ENCODE measurements around the gene DPP4.

DPP4 gene

DNA sequence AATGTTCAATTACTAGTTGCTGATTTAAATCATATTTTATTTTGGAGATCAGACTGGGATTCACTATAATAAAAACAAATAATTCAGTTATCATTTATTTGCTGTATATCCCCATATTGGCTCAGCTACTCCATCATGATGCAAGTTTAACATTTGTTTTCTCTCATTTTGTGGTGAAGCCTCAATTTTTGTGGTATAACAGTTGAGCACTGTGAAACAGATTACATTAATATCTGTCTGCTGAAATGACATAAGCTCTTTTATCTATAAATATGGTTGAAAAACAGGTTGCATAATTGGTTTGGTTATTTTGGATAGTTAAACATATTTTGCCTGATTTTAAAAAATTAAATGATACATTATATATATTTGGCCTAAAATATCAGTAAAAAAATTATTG is 67.7 kb downstream of the DPP4 start:
- no peak overlapping the region for H2BK5ac ChIP-seq (ENCODE audit: low read length)
- H4K8ac ChIP-seq (ENCODE audit: low read depth, low read length), result no peak overlapping the region
- H3K4me2 ChIP-seq (ENCODE audit: insufficient read depth, low read length, poor library complexity, severe bottlenecking), result no peak overlapping the region
- peaks cover 12 to 15% of the 10 kb centered on the region in 2 donors for H3K4me1 ChIP-seq (ENCODE audit: control insufficient read depth in 2 of 2, insufficient read depth in 1 of 2, low read depth in 1 of 2, low read length in 2 of 2)
- H3K9me3 ChIP-seq (replicated peaks in 1 of 2; ENCODE audit: control insufficient read depth in 2 of 2, insufficient read depth in 1 of 2, low read depth in 1 of 2, low read length in 2 of 2), result no peaks in the 10 kb centered on the region
- H3K9ac ChIP-seq (ENCODE audit: low read depth, low read length, poor library complexity), result no peak overlapping the region
- no peak overlapping the region for H3K4ac ChIP-seq (ENCODE audit: low read length)
- H3K18ac ChIP-seq (ENCODE audit: low read length), result no peak overlapping the region
- no peak for DNase-seq (ENCODE audit: low spot score)
- H3K23ac ChIP-seq (ENCODE audit: low read depth, low read length, poor library complexity), result no peak overlapping the region
- H3K79me1 ChIP-seq (ENCODE audit: low read depth, low read length), result no peaks in the 10 kb centered on the region
- H3K27me3 ChIP-seq (ENCODE audit: control insufficient read depth in 3 of 3, insufficient read depth in 3 of 3, low read depth in 1 of 3, low read length in 3 of 3), result no peaks in the 10 kb centered on the region
- H2BK120ac ChIP-seq (ENCODE audit: low read depth, low read length), result no peak overlapping the region
- no peak overlapping the region for H3K4me3 ChIP-seq (ENCODE audit: low read length in 2 of 2)
- no peak overlapping the region for H2AFZ ChIP-seq (ENCODE audit: low read length)
- H3K36me3 ChIP-seq (replicated peaks in 1 of 2; ENCODE audit: control insufficient read depth in 2 of 2, insufficient read depth in 2 of 2, low read length in 2 of 2), result no peaks in the 10 kb centered on the region
- H2AK5ac ChIP-seq (ENCODE audit: low read depth, low read length), result no peak overlapping the region
- no peak overlapping the region for H2BK12ac ChIP-seq (ENCODE audit: low read length)
- no peak overlapping the region for H3K27ac ChIP-seq (replicated peaks; ENCODE audit: low read length)
- H3K14ac ChIP-seq (ENCODE audit: low read length), result no peak overlapping the region
- no peak overlapping the region for H2BK15ac ChIP-seq (ENCODE audit: low read length)
- H4K91ac ChIP-seq (ENCODE audit: low read depth, low read length, poor library complexity), result no peak overlapping the region

DNA sequence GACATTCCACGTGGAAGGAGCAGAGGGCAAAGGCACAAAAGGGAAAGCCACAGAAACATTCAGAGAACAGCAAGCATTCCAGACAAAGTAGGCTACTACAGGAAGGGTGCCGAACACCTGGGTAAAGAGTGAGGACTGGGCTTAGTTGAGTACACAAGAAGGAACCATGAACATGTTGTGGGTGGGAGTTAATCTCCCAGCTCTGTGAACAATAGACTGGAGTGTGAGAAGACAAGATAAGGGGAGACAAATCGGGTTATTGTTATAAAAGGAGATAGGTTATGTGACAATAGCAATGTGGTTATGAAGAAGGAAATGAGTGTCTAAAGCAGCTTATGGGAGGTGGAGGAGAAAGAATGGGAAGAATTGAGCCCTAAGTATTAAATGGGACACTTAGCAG is 70.0 kb downstream of the DPP4 start:
- Histone ChIP-seq H3K18ac (ENCODE audit: low read length) (no peak overlapping the region), H4K91ac (ENCODE audit: low read depth, low read length, poor library complexity) (no peak overlapping the region), H3K4ac (ENCODE audit: low read length) (no peak overlapping the region), H3K9ac (ENCODE audit: low read depth, low read length, poor library complexity) (no peak overlapping the region), H2BK15ac (ENCODE audit: low read length) (no peak overlapping the region), H2AK5ac (ENCODE audit: low read depth, low read length) (no peak overlapping the region), H3K9me3 (replicated peaks in 1 of 2; ENCODE audit: control insufficient read depth in 2 of 2, insufficient read depth in 1 of 2, low read depth in 1 of 2, low read length in 2 of 2) (no peaks in the 10 kb centered on the region), H3K27me3 (ENCODE audit: control insufficient read depth in 3 of 3, insufficient read depth in 3 of 3, low read depth in 1 of 3, low read length in 3 of 3) (no peaks in the 10 kb centered on the region), H2BK12ac (ENCODE audit: low read length) (no peak overlapping the region), H2AFZ (ENCODE audit: low read length) (no peak overlapping the region), H3K4me3 (ENCODE audit: low read length in 2 of 2) (no peak overlapping the region), H3K36me3 (replicated peaks in 1 of 2; ENCODE audit: control insufficient read depth in 2 of 2, insufficient read depth in 2 of 2, low read length in 2 of 2) (no peaks in the 10 kb centered on the region), H3K23ac (ENCODE audit: low read depth, low read length, poor library complexity) (no peak overlapping the region), H2BK5ac (ENCODE audit: low read length) (no peak overlapping the region), H4K8ac (ENCODE audit: low read depth, low read length) (no peak overlapping the region), H3K79me1 (ENCODE audit: low read depth, low read length) (no peaks in the 10 kb centered on the region), H2BK120ac (ENCODE audit: low read depth, low read length) (no peak overlapping the region), H3K27ac (replicated peaks; ENCODE audit: low read length) (no peak overlapping the region), H3K4me1 (ENCODE audit: control insufficient read depth in 2 of 2, insufficient read depth in 1 of 2, low read depth in 1 of 2, low read length in 2 of 2) (peaks cover 12 to 15% of the 10 kb centered on the region in 2 donors), H3K4me2 (ENCODE audit: insufficient read depth, low read length, poor library complexity, severe bottlenecking) (no peak overlapping the region), H3K14ac (ENCODE audit: low read length) (no peak overlapping the region)
- no peak for DNase-seq (ENCODE audit: low spot score)
- WGBS, 2 donors (ENCODE audit: extremely low coverage in 2 of 2, insufficient read length in 2 of 2, insufficient replicate concordance in 1 of 2), result 100% methylated on average over 1 of the region's 3 CpGs; no CpG with 5 or more reads in 1 of the 2 donors

DNA sequence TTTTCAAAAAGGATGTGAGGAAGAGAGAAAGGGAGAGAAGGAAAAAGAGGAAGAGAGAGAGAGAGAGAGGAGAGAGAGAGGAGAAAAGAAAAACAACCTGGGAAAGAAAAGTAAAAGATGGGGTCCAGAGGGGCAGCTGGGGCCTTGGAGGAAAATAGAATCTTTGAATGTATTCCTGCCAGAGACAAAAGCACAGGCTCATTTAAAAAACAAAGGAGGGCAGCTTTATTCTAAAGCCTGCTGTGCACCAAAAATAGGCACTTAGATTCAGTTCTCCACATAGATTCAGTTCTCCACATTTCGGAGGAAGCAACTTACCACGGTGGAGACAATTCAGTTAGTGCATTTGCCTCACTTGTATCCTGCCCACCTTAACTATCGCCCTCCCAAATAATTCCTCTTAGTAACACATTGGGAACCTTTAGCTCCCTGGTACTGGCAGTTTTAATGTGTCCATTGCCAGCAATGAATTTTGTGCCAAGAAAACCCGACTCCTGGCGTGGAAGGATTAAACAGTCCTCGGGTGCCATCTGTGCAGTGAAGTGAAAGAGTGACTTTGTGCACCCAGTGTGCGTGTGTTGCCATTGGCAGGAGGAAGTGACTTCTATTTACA is 71.3 kb downstream of the DPP4 start:
- Histone ChIP-seq H2BK12ac (ENCODE audit: low read length) (no peak overlapping the region), H3K14ac (ENCODE audit: low read length) (no peak overlapping the region), H3K4me1 (ENCODE audit: control insufficient read depth in 2 of 2, insufficient read depth in 1 of 2, low read depth in 1 of 2, low read length in 2 of 2) (peaks cover 12 to 15% of the 10 kb centered on the region in 2 donors), H3K18ac (ENCODE audit: low read length) (no peak overlapping the region), H3K9ac (ENCODE audit: low read depth, low read length, poor library complexity) (no peak overlapping the region), H3K9me3 (replicated peaks in 1 of 2; ENCODE audit: control insufficient read depth in 2 of 2, insufficient read depth in 1 of 2, low read depth in 1 of 2, low read length in 2 of 2) (no peaks in the 10 kb centered on the region), H4K8ac (ENCODE audit: low read depth, low read length) (no peak overlapping the region), H2BK15ac (ENCODE audit: low read length) (no peak overlapping the region), H2BK120ac (ENCODE audit: low read depth, low read length) (no peak overlapping the region), H3K23ac (ENCODE audit: low read depth, low read length, poor library complexity) (no peak overlapping the region), H3K4me3 (ENCODE audit: low read length in 2 of 2) (no peak overlapping the region), H3K4me2 (ENCODE audit: insufficient read depth, low read length, poor library complexity, severe bottlenecking) (no peak overlapping the region), H2BK5ac (ENCODE audit: low read length) (no peak overlapping the region), H3K79me1 (ENCODE audit: low read depth, low read length) (no peaks in the 10 kb centered on the region), H3K27ac (replicated peaks; ENCODE audit: low read length) (peak overlapping the region; percentile 79), H4K91ac (ENCODE audit: low read depth, low read length, poor library complexity) (no peak overlapping the region), H3K27me3 (ENCODE audit: control insufficient read depth in 3 of 3, insufficient read depth in 3 of 3, low read depth in 1 of 3, low read length in 3 of 3) (no peaks in the 10 kb centered on the region), H2AK5ac (ENCODE audit: low read depth, low read length) (no peak overlapping the region), H2AFZ (ENCODE audit: low read length) (peak overlapping the region; percentile 53), H3K4ac (ENCODE audit: low read length) (no peak overlapping the region), H3K36me3 (replicated peaks in 1 of 2; ENCODE audit: control insufficient read depth in 2 of 2, insufficient read depth in 2 of 2, low read length in 2 of 2) (no peaks in the 10 kb centered on the region)
- peak; percentile 48 for DNase-seq (ENCODE audit: low spot score)
- WGBS, 2 donors (ENCODE audit: extremely low coverage in 2 of 2, insufficient read length in 2 of 2, insufficient replicate concordance in 1 of 2), result no CpG with 5 or more reads among the region's 7 CpGs

DNA sequence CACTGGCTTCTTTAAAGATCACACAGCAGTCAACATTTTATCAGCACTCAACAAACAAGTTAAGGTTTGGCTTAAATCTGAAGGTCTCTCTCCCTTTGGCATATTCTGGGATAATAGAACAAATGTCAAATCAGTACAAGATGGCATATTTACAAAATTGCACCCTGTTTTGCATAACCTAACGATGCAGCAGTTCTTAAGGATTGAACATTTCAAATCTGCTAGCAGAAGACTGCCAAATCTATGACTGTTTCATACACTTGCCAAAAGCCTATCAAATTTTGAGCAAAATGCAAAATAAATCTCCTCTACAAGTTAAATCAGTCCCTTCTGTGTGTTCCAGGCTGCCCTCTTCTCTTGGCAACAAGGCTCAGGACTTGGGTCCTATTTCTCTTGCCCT is 73.6 kb downstream of the DPP4 start:
- H4K91ac ChIP-seq (ENCODE audit: low read depth, low read length, poor library complexity), result no peak overlapping the region
- H2AFZ ChIP-seq (ENCODE audit: low read length), result no peak overlapping the region
- H3K4ac ChIP-seq (ENCODE audit: low read length), result no peak overlapping the region
- WGBS, 2 donors (ENCODE audit: extremely low coverage in 2 of 2, insufficient read length in 2 of 2, insufficient replicate concordance in 1 of 2), result no CpG with 5 or more reads among the region's 1 CpG
- H3K27me3 ChIP-seq (ENCODE audit: control insufficient read depth in 3 of 3, insufficient read depth in 3 of 3, low read depth in 1 of 3, low read length in 3 of 3), result no peaks in the 10 kb centered on the region
- peaks cover 12 to 15% of the 10 kb centered on the region in 2 donors for H3K4me1 ChIP-seq (ENCODE audit: control insufficient read depth in 2 of 2, insufficient read depth in 1 of 2, low read depth in 1 of 2, low read length in 2 of 2)
- H3K9me3 ChIP-seq (replicated peaks in 1 of 2; ENCODE audit: control insufficient read depth in 2 of 2, insufficient read depth in 1 of 2, low read depth in 1 of 2, low read length in 2 of 2), result no peaks in the 10 kb centered on the region
- no peak overlapping the region for H3K27ac ChIP-seq (replicated peaks; ENCODE audit: low read length)
- no peaks in the 10 kb centered on the region for H3K36me3 ChIP-seq (replicated peaks in 1 of 2; ENCODE audit: control insufficient read depth in 2 of 2, insufficient read depth in 2 of 2, low read length in 2 of 2)
- H3K23ac ChIP-seq (ENCODE audit: low read depth, low read length, poor library complexity), result no peak overlapping the region
- H2AK5ac ChIP-seq (ENCODE audit: low read depth, low read length), result no peak overlapping the region
- no peak overlapping the region for H3K4me2 ChIP-seq (ENCODE audit: insufficient read depth, low read length, poor library complexity, severe bottlenecking)
- H2BK15ac ChIP-seq (ENCODE audit: low read length), result no peak overlapping the region
- no peak overlapping the region for H2BK120ac ChIP-seq (ENCODE audit: low read depth, low read length)
- DNase-seq (ENCODE audit: low spot score), result no peak
- no peak overlapping the region for H3K18ac ChIP-seq (ENCODE audit: low read length)
- no peaks in the 10 kb centered on the region for H3K79me1 ChIP-seq (ENCODE audit: low read depth, low read length)
- no peak overlapping the region for H2BK5ac ChIP-seq (ENCODE audit: low read length)
- H3K9ac ChIP-seq (ENCODE audit: low read depth, low read length, poor library complexity), result no peak overlapping the region
- no peak overlapping the region for H2BK12ac ChIP-seq (ENCODE audit: low read length)
- H4K8ac ChIP-seq (ENCODE audit: low read depth, low read length), result no peak overlapping the region
- H3K4me3 ChIP-seq (ENCODE audit: low read length in 2 of 2), result no peak overlapping the region
- H3K14ac ChIP-seq (ENCODE audit: low read length), result no peak overlapping the region
